HepG2 (cell line): ENCODE measurements around the gene NLE1. TPM values are rescaled to one million over a fixed set of nuclear protein-coding genes. Genes with fewer than 3 reads are reported as not detected.
A peak's percentile ranks its signal among the peaks of the same experiment; 100 is the strongest.

Experiments used
- FOXA3 ChIP-seq: IDR thresholded peaks from 2 replicates; pipeline ENCODE4 v1.6.1; 2016; ENCODE audit warnings: missing genetic modification reagents, missing compliant biosample characterization
- HDAC2 ChIP-seq: sonication (generic); formaldehyde crosslinking; IDR thresholded peaks from 2 replicates; pipeline ENCODE4 v1.4.0; 2020; ENCODE audit warnings: missing genetic modification reagents
- IKZF4 ChIP-seq: sonication (generic); formaldehyde crosslinking; IDR thresholded peaks from 2 replicates; pipeline ENCODE4 v1.5.1; 2020; ENCODE audit warnings: borderline replicate concordance, mild to moderate bottlenecking, low read depth, missing genetic modification reagents; ENCODE audit errors: not compliant biosample characterization
- JDP2 ChIP-seq: sonication (generic); formaldehyde crosslinking; IDR thresholded peaks from 2 replicates; pipeline ENCODE4 v1.8.1; 2022; ENCODE audit warnings: missing genetic modification reagents, borderline replicate concordance
- LRRFIP1 ChIP-seq: sonication (generic); formaldehyde crosslinking; conservative IDR thresholded peaks from 2 replicates; pipeline ENCODE4 v1.4.0; 2020; ENCODE audit warnings: missing genetic modification reagents
- MBD4 ChIP-seq: IDR thresholded peaks from 2 replicates; pipeline ENCODE4 v1.6.1; 2012; ENCODE audit warnings: low read length, inconsistent platforms, borderline replicate concordance
- TRAFD1 ChIP-seq: sonication (generic); formaldehyde crosslinking; IDR thresholded peaks from 2 replicates; pipeline ENCODE4 v1.5.1; 2020; ENCODE audit warnings: missing genetic modification reagents, mild to moderate bottlenecking, borderline replicate concordance
- ZBTB38 ChIP-seq: sonication (generic); formaldehyde crosslinking; IDR thresholded peaks from 2 replicates; pipeline ENCODE4 v1.5.1; 2020; ENCODE audit warnings: mild to moderate bottlenecking, missing genetic modification reagents
- ZNF318 ChIP-seq: sonication (generic); formaldehyde crosslinking; IDR thresholded peaks from 2 replicates; pipeline ENCODE4 v1.4.0; 2020; ENCODE audit warnings: mild to moderate bottlenecking, missing genetic modification reagents
- ZNF343 ChIP-seq: sonication (generic); formaldehyde crosslinking; IDR thresholded peaks from 2 replicates; pipeline ENCODE4 v1.4.0; 2020; ENCODE audit warnings: mild to moderate bottlenecking, missing genetic modification reagents
- ZNF367 ChIP-seq: sonication (generic); formaldehyde crosslinking; IDR thresholded peaks from 2 replicates; pipeline ENCODE4 v1.4.0; 2020; ENCODE audit warnings: missing genetic modification reagents, borderline replicate concordance
- ZNF451 ChIP-seq: sonication (generic); formaldehyde crosslinking; IDR thresholded peaks from 2 replicates; pipeline ENCODE4 v1.5.0; 2020; ENCODE audit warnings: mild to moderate bottlenecking, missing genetic modification reagents
- ZNF546 ChIP-seq: sonication (generic); formaldehyde crosslinking; conservative IDR thresholded peaks from 2 replicates; pipeline ENCODE4 v1.8.1; 2023; ENCODE audit warnings: mild to moderate bottlenecking, missing genetic modification reagents
- ZSCAN9 ChIP-seq: IDR thresholded peaks from 2 replicates; pipeline ENCODE4 v1.6.1; 2016; ENCODE audit warnings: borderline replicate concordance
- polyA plus RNA-seq, 8 experiments: library from polyadenylated mRNA; depleted of rRNA in 3 of 8; stranded (reverse) in 7 of 8; unstranded in 1 of 8; fragments of >200 nt; fragmentation: Illumina TruSeq in 4 of 8; extraction: Trizol in 4 of 8; gene quantifications; 2 replicates each; pipeline versions ENCODE4 v1.2.1 to v1.2.3, GENCODE V29; 2011 to 2016; ENCODE audit warnings: low read depth in 4 of 8, missing spikeins in 1 of 8, mixed read lengths in 1 of 8; ENCODE audit not compliant: insufficient read depth in 1 of 8
- total RNA-seq, 5 experiments: library from RNA; depleted of rRNA; stranded (reverse); fragments of >200 nt; fragmentation: Illumina TruSeq; extraction: Trizol; gene quantifications; 2 replicates each; pipeline ENCODE4 v1.2.3, GENCODE V29; 2016; ENCODE audit warnings: low read depth in 1 of 5

Gene NLE1
- total and polyA plus RNA-seq, 2 of the 13 experiments (the other 11 are each of a cell fraction or from before 2014, with no cell fraction given): 20.3 to 34.5 TPM

- no peak for TF ChIP-seq IKZF4 (CRISPR knock-in tag)
- peak; percentile 57; the same call in 1 of the 2 replicates for TF ChIP-seq ZNF367 (CRISPR knock-in tag)
- peak; percentile 70; the same call in 1 of the 2 replicates for TF ChIP-seq ZNF343 (CRISPR knock-in tag)
- TF ChIP-seq ZNF546 (CRISPR knock-in tag): no peak
- peak; percentile 72; the same call in 1 of the 2 replicates for TF ChIP-seq JDP2
- TF ChIP-seq ZNF451 (CRISPR knock-in tag): 0 out of 2 replicates have a peak, but pooled peaks have one; percentile 31
- peak; percentile 87; the same call in 1 of the 2 replicates for TF ChIP-seq ZSCAN9 (CRISPR knock-in tag)
- TF ChIP-seq ZNF318 (CRISPR knock-in tag): peak; percentile 62; the same call in 1 of the 2 replicates
- peak; percentile 68; the same call in 1 of the 2 replicates for TF ChIP-seq FOXA3 (CRISPR knock-in tag)
- peak; percentile 81 for TF ChIP-seq HDAC2 (CRISPR knock-in tag)
- TF ChIP-seq ZBTB38 (CRISPR knock-in tag): peak; percentile 59; the same call in 1 of the 2 replicates
- no peak for TF ChIP-seq MBD4
- TF ChIP-seq TRAFD1 (CRISPR knock-in tag): no peak
- no peak for TF ChIP-seq LRRFIP1 (CRISPR knock-in tag)
Observed at GRCh38 chr17:35141681-35142466, at the start of gene NLE1 (continued).
